ENCODE measurements around the gene MTCL1. TPM values are rescaled to one million over a fixed set of nuclear protein-coding genes. Genes with fewer than 3 reads are reported as not detected.

Gene MTCL1
- total RNA-seq, 2 donors from 2014 or later = 11.2 to 73.1 TPM

- no peaks in the 10 kb centered on the region for H3K9me3 ChIP-seq
- H3K36me3 ChIP-seq = no peaks in the 10 kb centered on the region
- TF ChIP-seq POLR2AphosphoS5 (IDR thresholded peaks at IDR 0.05) (peak; percentile 46), CTCF (IDR thresholded peaks at IDR 0.05) (no peak)
- WGBS = 51% methylated on average over 13 of the region's 13 CpGs
- intact Hi-C loops (cut with DNase I) = no loop called here
- H3K27me3 ChIP-seq (replicated peaks; ENCODE audit: insufficient read depth) = no peaks in the 10 kb centered on the region
- peak overlapping the region; percentile 42 to 60 for H3K27ac ChIP-seq
- no peaks in the 10 kb centered on the region for H3K4me1 ChIP-seq (replicated peaks)
- no peak overlapping the region for H3K4me3 ChIP-seq
- peak; percentile 76 for DNase-seq (ENCODE audit: low spot score)
Measured at GRCh38 chr18:8685141-8685913, 20.0 kb upstream of the MTCL1 start.

- no peak overlapping the region for H3K4me3 ChIP-seq
- 84% methylated on average over 8 of the region's 8 CpGs for WGBS
- H3K27me3 ChIP-seq (replicated peaks; ENCODE audit: insufficient read depth) = no peaks in the 10 kb centered on the region
- H3K9me3 ChIP-seq = no peaks in the 10 kb centered on the region
- intact Hi-C loops (cut with DNase I) = no loop called here
- TF ChIP-seq POLR2AphosphoS5 (IDR thresholded peaks at IDR 0.05) (no peak), POLR2A (IDR thresholded peaks at IDR 0.05) (no peak), CTCF (IDR thresholded peaks at IDR 0.05) (no peak)
- H3K27ac ChIP-seq = peak overlapping the region; percentile 42 to 60
- no peaks in the 10 kb centered on the region for H3K4me1 ChIP-seq (replicated peaks)
- H3K36me3 ChIP-seq = no peaks in the 10 kb centered on the region
- no peak for DNase-seq (ENCODE audit: low spot score)
Measured at GRCh38 chr18:8685914-8686216, 19.5 kb upstream of the MTCL1 start.

GRCh38 chr18:8686611-8687010 is 18.7 kb upstream of the MTCL1 start:
- Histone ChIP-seq H3K27me3 (replicated peaks; ENCODE audit: insufficient read depth) (no peaks in the 10 kb centered on the region), H3K4me3 (no peak overlapping the region), H3K4me1 (replicated peaks) (no peaks in the 10 kb centered on the region), H3K9me3 (no peaks in the 10 kb centered on the region), H3K27ac (no peak overlapping the region), H3K36me3 (no peaks in the 10 kb centered on the region)
- no peak for DNase-seq (ENCODE audit: low spot score)
- WGBS = 81% methylated on average over 6 of the region's 6 CpGs
- TF ChIP-seq POLR2A (IDR thresholded peaks at IDR 0.05) (no peak), CTCF (IDR thresholded peaks at IDR 0.05) (no peak)
- intact Hi-C loops (cut with DNase I) = no loop called here

- Histone ChIP-seq H3K27me3 (replicated peaks; ENCODE audit: insufficient read depth) (no peaks in the 10 kb centered on the region), H3K27ac (no peak overlapping the region), H3K36me3 (no peaks in the 10 kb centered on the region), H3K9me3 (no peaks in the 10 kb centered on the region), H3K4me3 (no peak overlapping the region), H3K4me1 (replicated peaks) (no peaks in the 10 kb centered on the region)
- no peak for DNase-seq (ENCODE audit: low spot score)
- WGBS = 57% methylated on average over 8 of the region's 8 CpGs
- TF ChIP-seq POLR2AphosphoS5 (IDR thresholded peaks at IDR 0.05) (no peak), POLR2A (IDR thresholded peaks at IDR 0.05) (no peak)
- intact Hi-C loops (cut with DNase I) = no loop called here
Measured at GRCh38 chr18:8688216-8688800, 17.0 kb upstream of the MTCL1 start.

GRCh38 chr18:8688816-8689215 is 16.5 kb upstream of the MTCL1 start:
- Histone ChIP-seq H3K27me3 (replicated peaks; ENCODE audit: insufficient read depth) (no peaks in the 10 kb centered on the region), H3K9me3 (no peaks in the 10 kb centered on the region), H3K4me3 (no peak overlapping the region), H3K4me1 (replicated peaks) (no peaks in the 10 kb centered on the region), H3K36me3 (no peaks in the 10 kb centered on the region), H3K27ac (no peak overlapping the region)
- DNase-seq (ENCODE audit: low spot score) = no peak
- TF ChIP-seq CTCF (IDR thresholded peaks at IDR 0.05) = no peak
- no peak for TF ChIP-seq POLR2AphosphoS5 (IDR thresholded peaks at IDR 0.05)
- TF ChIP-seq POLR2A (IDR thresholded peaks at IDR 0.05) = no peak
- intact Hi-C loops (cut with DNase I) = no loop called here
- 79% methylated on average over 8 of the region's 8 CpGs for WGBS
